ENCODE measurements around the gene SLC37A4. TPM values are rescaled to one million over a fixed set of nuclear protein-coding genes. Genes with fewer than 3 reads are reported as not detected.
"Not testable (repeated sequence)": the region's sequence is repeated elsewhere in the genome, so short reads cannot be mapped to it uniquely, and the experiment has no call there.

The SLC37A4 gene
- total RNA-seq, 1 donor = 9.5 TPM

GRCh38 chr11:119000906-119001305 is 29.8 kb downstream of the SLC37A4 start:
- TF ChIP-seq CTCF (IDR thresholded peaks at IDR 0.05; ENCODE audit: insufficient read depth, low read depth, low read length) = no peak
- H3K4me3 ChIP-seq (ENCODE audit: low read depth, low read length) = no peak overlapping the region
- DNase-seq (ENCODE audit: low read depth) = no peak

GRCh38 chr11:118998822-118999221 is 31.9 kb downstream of the SLC37A4 start:
- TF ChIP-seq CTCF (IDR thresholded peaks at IDR 0.05; ENCODE audit: insufficient read depth, low read depth, low read length) = no peak
- DNase-seq (ENCODE audit: low read depth) = peak; percentile 56
- peak overlapping the region; percentile 89 for H3K4me3 ChIP-seq (ENCODE audit: low read depth, low read length)

GRCh38 chr11:118998388-118998717 is 32.3 kb downstream of the SLC37A4 start:
- no peak for TF ChIP-seq CTCF (IDR thresholded peaks at IDR 0.05; ENCODE audit: insufficient read depth, low read depth, low read length)
- peak overlapping the region; percentile 89 for H3K4me3 ChIP-seq (ENCODE audit: low read depth, low read length)
- DNase-seq (ENCODE audit: low read depth) = no peak

- H3K4me3 ChIP-seq (ENCODE audit: low read depth, low read length) = peak within 1 kb of the TSS; percentile 89
- peak; percentile 88 for DNase-seq (ENCODE audit: low read depth)
- peak; percentile 11 for TF ChIP-seq CTCF (IDR thresholded peaks at IDR 0.05; ENCODE audit: insufficient read depth, low read depth, low read length)
Measured at GRCh38 chr11:118997627-118998387, 32.9 kb downstream of the SLC37A4 start, which contains the start of gene CENATAC. TSS of gene CENATAC (plus strand) at chr11:118998138. CDS start at chr11:118998198, 60 bp downstream.

GRCh38 chr11:118996926-118997626 is 33.6 kb downstream of the SLC37A4 start:
- H3K4me3 ChIP-seq (ENCODE audit: low read depth, low read length) = peak overlapping the region; percentile 89
- no peak for DNase-seq (ENCODE audit: low read depth)
- peak; percentile 13 for TF ChIP-seq CTCF (IDR thresholded peaks at IDR 0.05; ENCODE audit: insufficient read depth, low read depth, low read length)

- not testable (repeated sequence) for H3K4me3 ChIP-seq (ENCODE audit: low read depth, low read length); DNase-seq (ENCODE audit: low read depth)
Measured at GRCh38 chr11:118991486-118992038, 39.1 kb downstream of the SLC37A4 start.

- H3K4me3 ChIP-seq (ENCODE audit: low read depth, low read length) = no peak overlapping the region
- TF ChIP-seq CTCF (IDR thresholded peaks at IDR 0.05; ENCODE audit: insufficient read depth, low read depth, low read length) = no peak
- no peak for DNase-seq (ENCODE audit: low read depth)
Measured at GRCh38 chr11:118988280-118988679, 42.4 kb downstream of the SLC37A4 start.
